Body of pancreas (tissue), 4 donors: ENCODE data around the gene FNBP1L. TPM values are rescaled to one million over a fixed set of nuclear protein-coding genes. Genes with fewer than 3 reads are reported as not detected.
A peak's percentile ranks its signal among the peaks of the same experiment; 100 is the strongest.

Experiments used
- ATAC-seq: fragments of 150-250 bp; one replicate; pipeline ENCODE4 v1.9.1; 2016
- DNase-seq, 4 donors: peaks; one replicate each; pipeline ENCODE4 v3.0.0-alpha.2; 2019
- H3K27ac ChIP-seq, 4 donors: fragments of 200-600 bp; sonication (generic); 1 replicate in 3 of 4; 2 replicates in 1 of 4; pipeline versions ENCODE4 v1.5.1 to v1.6.1; 2016 to 2019; ENCODE audit warnings: mild to moderate bottlenecking in 1 of 4, mixed read lengths in 1 of 4, moderate library complexity in 1 of 4
- H3K27me3 ChIP-seq, 2 donors: fragments of 200-600 bp; sonication (generic); one replicate each; pipeline ENCODE4 v1.6.0; 2016; ENCODE audit warnings: mild to moderate bottlenecking in 1 of 2
- H3K36me3 ChIP-seq, 2 donors: fragments of 200-600 bp; sonication (generic); replicated peaks in 1 of 2; 2 replicates each; pipeline ENCODE4 v1.5.1; 2016; ENCODE audit warnings: low read depth in 2 of 2; ENCODE audit not compliant: insufficient read depth in 1 of 2
- H3K4me1 ChIP-seq: fragments of 200-600 bp; sonication (generic); one replicate; pipeline ENCODE4 v1.6.0; 2016
- H3K4me3 ChIP-seq, 2 donors: fragments of 200-600 bp; sonication (generic); 1 replicate in 1 of 2; 2 replicates in 1 of 2; pipeline ENCODE4 v1.5.1; 2016 to 2019
- H3K9me3 ChIP-seq, 3 donors: fragments of 200-600 bp; sonication (generic); 1 replicate in 2 of 3; 2 replicates in 1 of 3; pipeline ENCODE4 v1.5.1; 2016
- POLR2A ChIP-seq, 3 donors: fragments of 450-650 bp; IDR thresholded peaks; one replicate each; pipeline ENCODE4 v1.6.1; 2016; ENCODE audit warnings: antibody characterized with exemption in 3 of 3, mild to moderate bottlenecking in 2 of 3
- WGBS, 2 donors: methylation state at CpG; one replicate each; pipeline ENCODE4 v1.1.5; 2017; 5-methylcytosine and 5-hydroxymethylcytosine counted together
- intact Hi-C: fragments of 100-400 bp; cut with DNase I; formaldehyde crosslinking; loops from one replicate; pipeline ENCODE4 v1.15.1; 2023
- total RNA-seq, 2 donors: library from RNA; depleted of rRNA; stranded (reverse); fragments of >200 nt; gene quantifications; one replicate each; pipeline ENCODE4 v1.1.0, GENCODE V29; 2016
- TF ChIP-seq, protein P1 (sequence below), 7 experiments: fragments of 450-650 bp in 4 of 7; fragments of 200-600 bp in 3 of 7; sonication (generic) in 3 of 7; IDR thresholded peaks; one replicate each; pipeline ENCODE4 v1.5.1; 2016 to 2019; ENCODE audit warnings: antibody characterized with exemption in 7 of 7

Gene FNBP1L
- total RNA-seq, 2 donors from 2014 or later = 23.1 to 32.9 TPM

DNA sequence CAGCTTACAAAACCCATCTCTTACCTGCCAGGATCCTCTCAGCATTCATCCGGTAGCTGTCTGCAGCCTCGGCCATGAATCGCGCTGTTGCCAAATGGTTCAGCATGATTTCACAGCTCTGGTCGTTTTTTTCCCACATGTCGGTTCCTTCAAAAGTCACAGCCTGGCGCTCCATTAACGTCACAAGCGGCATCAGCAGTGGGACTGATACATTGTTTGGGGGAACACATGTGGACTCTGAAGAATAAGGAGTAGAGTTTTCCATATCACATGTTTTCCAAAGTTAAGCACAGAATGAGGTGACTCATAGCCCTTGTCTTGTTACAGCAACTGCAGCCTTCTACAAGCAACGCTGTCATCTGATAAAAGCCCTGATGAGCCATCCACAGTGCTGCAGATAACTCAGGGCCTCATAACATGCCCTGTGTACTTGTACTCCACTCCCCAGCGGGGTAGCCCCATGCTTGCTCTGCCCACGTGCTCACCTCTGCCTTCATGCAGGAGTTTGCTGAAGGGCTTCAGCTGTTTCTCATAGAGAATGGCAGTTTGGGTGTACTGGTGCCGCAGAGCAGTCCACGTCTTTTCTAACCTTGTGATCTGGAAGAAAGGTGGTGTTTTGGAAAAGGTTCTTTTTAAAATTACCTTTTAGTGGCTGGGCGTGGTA, 119.5 kb downstream of the FNBP1L start:
- ATAC-seq (no peak), DNase-seq (no peak)
- H3K36me3 ChIP-seq = no peaks in the 10 kb centered on the region
- no peak overlapping the region for H3K4me3 ChIP-seq
- TF ChIP-seq POLR2A (IDR thresholded peaks at IDR 0.05) = no peak
- TF ChIP-seq, protein P1, sequence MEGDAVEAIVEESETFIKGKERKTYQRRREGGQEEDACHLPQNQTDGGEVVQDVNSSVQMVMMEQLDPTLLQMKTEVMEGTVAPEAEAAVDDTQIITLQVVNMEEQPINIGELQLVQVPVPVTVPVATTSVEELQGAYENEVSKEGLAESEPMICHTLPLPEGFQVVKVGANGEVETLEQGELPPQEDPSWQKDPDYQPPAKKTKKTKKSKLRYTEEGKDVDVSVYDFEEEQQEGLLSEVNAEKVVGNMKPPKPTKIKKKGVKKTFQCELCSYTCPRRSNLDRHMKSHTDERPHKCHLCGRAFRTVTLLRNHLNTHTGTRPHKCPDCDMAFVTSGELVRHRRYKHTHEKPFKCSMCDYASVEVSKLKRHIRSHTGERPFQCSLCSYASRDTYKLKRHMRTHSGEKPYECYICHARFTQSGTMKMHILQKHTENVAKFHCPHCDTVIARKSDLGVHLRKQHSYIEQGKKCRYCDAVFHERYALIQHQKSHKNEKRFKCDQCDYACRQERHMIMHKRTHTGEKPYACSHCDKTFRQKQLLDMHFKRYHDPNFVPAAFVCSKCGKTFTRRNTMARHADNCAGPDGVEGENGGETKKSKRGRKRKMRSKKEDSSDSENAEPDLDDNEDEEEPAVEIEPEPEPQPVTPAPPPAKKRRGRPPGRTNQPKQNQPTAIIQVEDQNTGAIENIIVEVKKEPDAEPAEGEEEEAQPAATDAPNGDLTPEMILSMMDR (IDR thresholded peaks at IDR 0.05) = no peak
- H3K27me3 ChIP-seq = no peaks in the 10 kb centered on the region
- WGBS, 2 donors = 89 to 92% methylated on average over 15 of the region's 15 CpGs
- H3K4me1 ChIP-seq = no peaks in the 10 kb centered on the region
- intact Hi-C loops = no loop called here
- H3K9me3 ChIP-seq = no peaks in the 10 kb centered on the region
- H3K27ac ChIP-seq = peak overlapping the region in 1 of 4 donors; percentile 0

DNA sequence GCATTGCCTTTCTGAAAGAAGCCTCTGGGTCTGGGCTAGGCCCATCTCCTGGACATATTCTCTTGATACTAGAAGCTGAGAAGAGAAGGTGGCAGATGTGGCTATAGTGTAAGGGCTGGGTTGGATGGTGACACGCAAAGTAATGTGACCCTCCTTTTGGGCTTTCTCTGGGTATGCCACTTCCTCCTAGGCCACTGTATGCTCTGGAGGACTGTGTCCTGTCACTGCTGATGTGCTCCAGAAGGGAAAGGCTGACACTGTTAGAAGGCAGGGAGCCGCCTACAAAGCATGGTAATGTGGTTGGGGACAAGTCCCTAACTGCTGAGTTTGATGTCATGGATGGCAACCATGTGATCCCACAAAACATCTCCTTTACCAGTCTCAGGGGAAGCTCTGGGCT, 121.6 kb downstream of the FNBP1L start:
- H3K4me1 ChIP-seq = peaks cover 7% of the 10 kb centered on the region
- no peaks in the 10 kb centered on the region for H3K36me3 ChIP-seq
- TF ChIP-seq POLR2A (IDR thresholded peaks at IDR 0.05) = no peak
- TF ChIP-seq, protein P1 (IDR thresholded peaks at IDR 0.05) = no peak
- H3K27ac ChIP-seq = no peak overlapping the region
- intact Hi-C loops = no loop called here
- H3K9me3 ChIP-seq = no peaks in the 10 kb centered on the region
- H3K27me3 ChIP-seq = no peaks in the 10 kb centered on the region
- DNase-seq (no peak), ATAC-seq (no peak)
- no peak overlapping the region for H3K4me3 ChIP-seq
- WGBS, 2 donors = 71 to 98% methylated on average over 2 of the region's 2 CpGs

DNA sequence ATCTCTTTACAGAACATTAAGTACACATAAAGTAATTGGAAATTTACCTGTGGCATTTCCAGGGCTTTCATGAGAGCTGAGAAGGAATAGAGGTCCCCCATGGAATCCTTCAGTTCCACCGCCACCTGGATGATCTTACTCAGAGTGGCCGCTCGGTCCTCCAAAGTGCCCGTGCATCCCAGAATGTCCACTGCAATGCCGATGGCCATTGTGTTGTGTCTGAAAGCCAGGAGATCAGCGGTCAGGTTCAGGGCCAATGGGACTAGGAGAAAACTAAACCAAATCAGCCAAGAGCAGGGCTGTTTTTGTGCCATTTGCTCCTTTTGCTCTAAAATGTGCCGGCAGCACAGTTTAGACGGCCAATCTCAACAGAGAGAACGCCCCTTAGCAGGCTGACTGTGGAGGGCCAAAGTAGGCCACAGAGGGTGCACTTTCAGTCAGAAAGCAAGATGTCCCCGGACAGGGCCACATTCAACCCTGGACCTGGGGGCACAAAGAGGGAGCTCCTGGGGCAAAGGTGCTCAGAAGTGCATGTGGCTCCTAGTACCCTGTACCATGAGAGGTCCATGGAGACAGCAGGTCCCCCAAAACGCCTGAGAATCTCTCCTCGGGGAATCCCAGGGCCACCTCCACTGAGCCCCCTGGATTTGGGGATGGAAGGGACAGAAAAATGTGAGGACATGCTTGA, 123.8 kb downstream of the FNBP1L start:
- H3K4me1 ChIP-seq = peaks cover 7% of the 10 kb centered on the region
- H3K36me3 ChIP-seq = peaks cover 0 to 2% of the 10 kb centered on the region in 2 donors
- H3K27ac ChIP-seq = no peak overlapping the region
- ATAC-seq (no peak), DNase-seq (no peak)
- no peak for TF ChIP-seq POLR2A (IDR thresholded peaks at IDR 0.05)
- TF ChIP-seq, protein P1 (IDR thresholded peaks at IDR 0.05) = no peak
- no peaks in the 10 kb centered on the region for H3K27me3 ChIP-seq
- WGBS, 2 donors = 91 to 95% methylated on average over 9 to 12 of the region's 12 CpGs
- no peaks in the 10 kb centered on the region for H3K9me3 ChIP-seq
- H3K4me3 ChIP-seq = no peak overlapping the region
- intact Hi-C loops = no loop called here

DNA sequence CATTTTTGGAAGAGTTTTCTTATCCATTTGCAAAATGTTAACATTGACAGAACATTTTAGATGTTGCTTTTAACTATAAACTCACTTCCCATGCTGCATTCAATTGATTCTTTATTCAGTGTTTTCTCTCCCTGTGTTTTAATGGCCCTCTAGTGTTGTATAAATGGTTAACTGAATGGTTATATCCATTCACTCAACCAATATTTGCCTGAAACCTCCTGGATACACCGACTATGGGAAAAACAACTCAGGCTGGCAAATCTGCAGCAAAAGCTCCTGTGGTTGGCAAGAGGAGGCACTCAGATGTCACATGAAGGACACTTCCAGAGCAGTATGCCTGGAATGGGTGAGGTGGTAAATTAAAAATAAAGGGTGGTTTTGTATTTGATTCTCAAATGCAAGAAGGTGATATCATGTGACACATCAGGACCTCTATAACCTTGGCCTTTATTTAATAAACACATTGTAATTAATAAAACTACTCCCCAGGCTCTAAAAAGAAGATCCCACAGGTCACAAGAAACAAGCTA, 126.1 kb downstream of the FNBP1L start:
- H3K4me1 ChIP-seq = peaks cover 18% of the 10 kb centered on the region
- intact Hi-C loops = no loop called here
- H3K27ac ChIP-seq = no peak overlapping the region
- 6 to 17% methylated on average over 1 of the region's 1 CpG for WGBS, 2 donors
- no peak for TF ChIP-seq POLR2A (IDR thresholded peaks at IDR 0.05)
- TF ChIP-seq, protein P1 (IDR thresholded peaks at IDR 0.05) = no peak
- no peak for DNase-seq
- H3K36me3 ChIP-seq = peaks cover 0 to 2% of the 10 kb centered on the region in 2 donors
- H3K9me3 ChIP-seq = no peaks in the 10 kb centered on the region
- no peaks in the 10 kb centered on the region for H3K27me3 ChIP-seq
- H3K4me3 ChIP-seq = no peak overlapping the region
- no peak for ATAC-seq
